ENCODE measurements around the gene ANXA2.

DNA sequence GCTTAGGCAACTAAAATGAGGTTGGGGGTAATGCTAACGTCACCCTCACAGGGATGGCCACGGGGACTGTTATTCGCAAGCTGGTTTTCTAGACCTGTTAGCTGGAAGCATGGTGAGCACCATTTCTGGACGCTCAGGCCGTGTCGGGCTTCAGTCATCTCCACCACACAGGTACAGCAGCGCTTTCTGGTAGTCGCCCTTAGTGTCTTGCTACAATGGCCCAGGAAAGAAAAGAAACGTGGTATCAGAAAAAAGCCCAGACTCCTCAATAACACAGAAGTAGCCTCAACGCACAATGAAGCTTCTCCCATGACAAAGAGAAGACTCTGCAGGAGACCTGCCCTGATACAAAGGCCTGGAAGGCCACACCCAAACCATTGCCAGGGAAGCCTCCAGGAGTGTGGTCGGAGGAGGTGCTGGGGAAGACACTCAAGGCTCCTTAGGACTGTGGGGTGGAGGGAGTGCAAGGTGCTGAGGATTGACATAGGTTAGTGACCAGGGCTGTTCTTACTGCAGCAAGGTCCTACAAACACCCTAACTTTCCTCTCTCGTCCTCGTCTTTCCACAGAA lies 50.2 kb downstream of the ANXA2 start:
- TF ChIP-seq CTCF (IDR thresholded peaks at IDR 0.05; ENCODE audit: low read depth, low read length) (no peak), EZH2phosphoT487 (IDR thresholded peaks at IDR 0.05; ENCODE audit: low read depth) (no peak)

Measured in OCI-LY3 (cell line).